Measurements from ENCODE around the gene COLEC12.
"Not testable (repeated sequence)": the region's sequence is repeated elsewhere in the genome, so short reads cannot be mapped to it uniquely, and the experiment has no call there.

COLEC12 gene

DNA sequence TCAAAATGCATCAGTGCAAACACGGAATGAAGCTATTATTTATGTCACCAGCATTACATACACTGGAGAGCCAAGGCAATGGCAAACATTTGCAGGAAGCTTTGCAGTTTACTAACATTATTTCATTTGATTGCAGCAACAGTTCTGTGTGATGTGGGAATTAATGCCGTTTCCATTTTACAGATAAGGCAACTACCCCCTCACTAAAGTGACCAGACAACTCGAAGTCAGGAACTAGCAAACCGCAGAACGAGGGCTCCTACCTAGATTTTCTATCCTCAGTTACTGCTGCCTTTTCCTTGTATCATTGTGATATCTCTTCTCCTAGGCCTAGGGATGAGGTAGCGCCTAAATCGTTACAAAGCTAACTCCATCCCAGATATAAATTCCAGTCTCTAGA is 85.5 kb downstream of the COLEC12 start:
- DNase-seq: no peak
- TF ChIP-seq POLR2A (IDR thresholded peaks at IDR 0.05; ENCODE audit: low read length) (no peak), GATA1 (IDR thresholded peaks at IDR 0.05; ENCODE audit: low read depth, low read length) (no peak)

DNA sequence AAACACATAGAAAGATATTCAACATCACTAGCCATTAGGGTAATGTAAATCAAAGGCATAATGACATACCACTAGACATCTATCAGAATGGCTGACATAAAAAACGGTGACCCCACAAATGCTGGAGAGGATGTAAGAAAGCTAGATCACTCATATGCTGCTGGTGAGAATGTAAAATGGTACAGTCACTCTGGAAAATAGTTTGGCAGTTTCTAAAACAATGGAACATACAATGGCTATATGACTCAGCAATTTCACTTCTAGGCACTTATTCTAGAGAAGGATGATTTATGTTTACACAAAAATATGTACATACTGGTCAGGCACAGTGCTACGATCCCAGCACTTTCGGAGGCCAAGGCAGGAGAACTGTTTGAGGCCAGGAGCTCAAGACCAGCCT is 87.3 kb downstream of the COLEC12 start:
- DNase-seq: no peak
- TF ChIP-seq POLR2A (IDR thresholded peaks at IDR 0.05; ENCODE audit: low read length): no peak
- no peak for TF ChIP-seq GATA1 (IDR thresholded peaks at IDR 0.05; ENCODE audit: low read depth, low read length)

DNA sequence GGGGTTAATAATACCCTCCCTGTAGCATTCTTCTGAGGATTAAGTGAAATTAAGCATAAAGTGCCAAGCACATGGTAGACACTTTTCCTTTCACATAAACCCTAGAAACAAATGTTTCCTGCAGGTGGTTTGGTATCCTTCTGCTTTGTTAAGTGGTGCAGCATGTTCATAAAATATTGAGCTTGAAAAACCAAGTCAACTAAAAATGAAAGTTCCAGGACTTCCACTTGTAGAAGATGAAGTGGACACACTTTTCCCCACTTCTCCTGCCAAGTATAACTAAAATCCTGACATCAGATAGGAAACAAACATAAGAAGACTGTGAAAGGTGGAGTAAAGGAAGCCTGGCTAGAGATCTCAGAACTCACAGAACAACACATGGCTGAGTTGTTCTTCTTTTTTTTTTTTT is 90.5 kb downstream of the COLEC12 start:
- TF ChIP-seq GATA1 (IDR thresholded peaks at IDR 0.05; ENCODE audit: low read depth, low read length): no peak
- TF ChIP-seq POLR2A (IDR thresholded peaks at IDR 0.05; ENCODE audit: low read length): no peak
- no peak for DNase-seq

DNA sequence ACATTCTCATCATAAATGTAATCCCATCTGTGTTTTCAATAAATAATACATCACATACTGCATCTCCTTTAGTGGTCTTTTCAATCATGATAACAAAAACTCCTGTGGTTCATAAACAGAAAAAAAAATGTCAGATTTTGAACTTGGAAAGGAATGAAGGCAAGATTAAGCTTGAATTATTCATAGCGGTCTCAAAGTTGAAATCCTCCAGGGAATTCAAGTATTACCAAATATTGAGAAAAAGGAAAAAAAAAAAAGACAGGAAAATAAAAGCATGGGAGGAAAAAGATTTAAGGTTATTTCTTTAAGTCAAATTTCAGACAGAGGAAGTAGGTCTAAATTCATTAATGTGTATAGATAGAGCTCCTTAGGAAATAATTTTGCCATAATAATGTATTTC is 92.1 kb downstream of the COLEC12 start:
- TF ChIP-seq GATA1 (IDR thresholded peaks at IDR 0.05; ENCODE audit: low read depth, low read length) (no peak), POLR2A (IDR thresholded peaks at IDR 0.05; ENCODE audit: low read length) (no peak)
- no peak for DNase-seq

DNA sequence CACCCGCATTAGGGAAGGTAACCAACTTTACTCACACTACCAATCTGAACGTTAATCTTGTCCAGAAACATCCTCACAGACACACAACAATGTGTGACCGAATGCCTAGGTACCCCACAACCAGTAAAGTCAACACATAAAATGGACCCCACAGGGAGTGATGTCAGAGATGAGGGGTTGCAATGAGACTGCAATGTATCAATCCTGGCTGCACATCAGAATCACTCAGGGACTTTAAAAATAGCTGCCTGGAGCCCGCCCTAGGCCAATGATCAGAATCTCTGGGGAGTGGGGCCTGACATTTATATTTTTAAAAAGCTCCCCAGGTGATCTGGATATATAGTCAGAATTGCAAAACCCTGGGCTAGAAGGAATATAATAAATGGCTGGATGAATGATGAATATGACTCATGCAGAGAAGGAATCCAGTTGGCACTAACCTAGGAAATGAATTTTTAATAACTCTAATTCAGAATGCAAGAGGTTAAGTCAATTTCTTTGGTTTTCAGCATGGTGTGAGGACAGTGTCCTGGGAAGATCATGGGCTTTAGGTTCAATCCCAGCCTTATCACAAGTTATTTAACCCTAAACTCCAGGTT is 92.8 kb downstream of the COLEC12 start:
- DNase-seq: no peak
- TF ChIP-seq GATA1 (IDR thresholded peaks at IDR 0.05; ENCODE audit: low read depth, low read length) (no peak), POLR2A (IDR thresholded peaks at IDR 0.05; ENCODE audit: low read length) (no peak)

DNA sequence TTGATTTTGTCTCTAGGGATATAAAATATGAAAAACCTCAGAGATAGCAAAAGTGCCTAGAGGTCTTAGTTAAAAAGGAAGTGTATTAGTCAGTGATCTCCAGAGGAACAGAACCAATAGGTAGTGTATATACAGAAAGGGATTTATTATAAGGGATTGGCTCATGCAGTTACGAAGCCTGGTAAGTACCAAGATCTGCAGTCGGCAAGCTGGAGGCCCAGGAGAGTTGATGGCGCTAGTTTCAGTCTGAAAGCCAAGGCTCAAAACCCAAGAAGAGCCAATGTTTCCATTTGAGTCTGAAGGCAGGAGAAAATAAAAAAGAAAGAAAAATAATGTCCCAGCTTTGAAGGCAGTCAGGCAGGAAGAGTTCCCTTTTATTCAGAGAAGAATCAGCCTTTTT is 93.3 kb downstream of the COLEC12 start:
- TF ChIP-seq POLR2A (IDR thresholded peaks at IDR 0.05; ENCODE audit: low read length) (no peak), GATA1 (IDR thresholded peaks at IDR 0.05; ENCODE audit: low read depth, low read length) (no peak)
- DNase-seq: no peak

DNA sequence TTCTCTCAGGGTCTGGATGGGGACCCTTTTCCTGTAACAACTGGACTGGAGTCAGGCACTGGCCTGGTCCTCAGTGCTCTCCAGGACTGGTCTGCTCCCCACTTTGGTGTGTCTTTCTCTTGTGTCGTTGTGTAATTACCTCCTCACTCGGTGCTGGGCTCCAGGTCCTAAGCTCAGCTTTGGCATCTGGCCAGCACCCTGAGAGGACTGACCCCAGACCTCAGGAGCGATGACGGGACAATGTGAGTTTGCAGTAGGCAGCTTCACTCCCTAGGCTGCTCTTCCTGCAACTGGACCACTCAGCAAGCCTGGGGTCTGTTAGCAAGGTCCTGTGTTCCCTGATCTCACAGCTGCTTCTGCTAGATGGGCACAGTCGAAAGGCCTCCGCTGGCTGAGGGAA is 93.8 kb downstream of the COLEC12 start:
- no peak for TF ChIP-seq GATA1 (IDR thresholded peaks at IDR 0.05; ENCODE audit: low read depth, low read length)
- no peak for TF ChIP-seq POLR2A (IDR thresholded peaks at IDR 0.05; ENCODE audit: low read length)

DNA sequence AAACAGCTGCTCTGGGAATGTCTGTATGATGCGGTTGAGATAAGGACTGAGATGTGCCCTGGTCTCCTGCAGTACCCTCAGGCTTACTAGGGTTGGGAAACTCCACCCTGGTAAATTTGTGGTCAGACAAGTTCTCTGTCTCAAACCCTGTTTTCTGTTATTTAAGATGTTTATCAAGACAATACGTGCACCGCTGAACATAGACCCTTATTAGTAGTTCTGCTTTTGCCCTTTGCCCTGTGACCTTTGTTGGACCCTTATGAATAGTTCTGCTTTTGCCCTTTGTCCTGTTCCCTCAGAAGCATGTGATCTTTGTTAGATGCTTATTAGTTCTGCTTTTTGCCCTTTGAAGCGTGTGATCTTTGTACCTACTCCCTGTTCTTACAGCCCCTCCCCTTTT is 95.5 kb downstream of the COLEC12 start:
- DNase-seq: not testable (repeated sequence)

More for the DNA sequence above, 93.8 kb downstream of the COLEC12 start:
- no peak for DNase-seq

DNA sequence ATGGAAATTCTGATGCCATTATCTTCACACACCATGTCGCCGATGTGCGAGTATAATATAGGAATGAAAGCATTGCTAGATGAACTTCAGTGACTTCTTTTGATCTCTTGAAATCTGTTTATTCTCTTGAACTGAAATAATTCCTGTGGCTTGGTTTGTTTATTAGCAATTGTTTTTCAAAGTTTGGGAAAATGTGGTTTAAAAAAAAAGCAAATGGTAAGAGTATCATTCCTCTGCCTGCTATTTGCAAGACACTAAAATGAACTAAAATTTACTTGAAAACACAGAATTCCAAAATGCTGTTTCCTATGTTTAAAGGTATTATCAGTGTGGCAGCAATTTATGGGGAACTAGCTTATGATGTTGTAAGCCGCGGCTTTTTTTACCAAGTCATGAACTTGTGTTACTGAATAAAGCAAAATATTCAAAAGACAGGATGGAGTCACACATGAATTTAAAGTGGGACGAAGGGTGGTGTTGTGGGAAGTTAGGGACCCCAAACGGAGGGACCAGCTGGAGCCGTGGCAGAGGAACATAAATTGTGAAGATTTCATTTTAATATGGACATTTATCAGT is 96.4 kb downstream of the COLEC12 start:
- no peak for DNase-seq
- TF ChIP-seq POLR2A (IDR thresholded peaks at IDR 0.05; ENCODE audit: low read length): no peak
- no peak for TF ChIP-seq GATA1 (IDR thresholded peaks at IDR 0.05; ENCODE audit: low read depth, low read length)

DNA sequence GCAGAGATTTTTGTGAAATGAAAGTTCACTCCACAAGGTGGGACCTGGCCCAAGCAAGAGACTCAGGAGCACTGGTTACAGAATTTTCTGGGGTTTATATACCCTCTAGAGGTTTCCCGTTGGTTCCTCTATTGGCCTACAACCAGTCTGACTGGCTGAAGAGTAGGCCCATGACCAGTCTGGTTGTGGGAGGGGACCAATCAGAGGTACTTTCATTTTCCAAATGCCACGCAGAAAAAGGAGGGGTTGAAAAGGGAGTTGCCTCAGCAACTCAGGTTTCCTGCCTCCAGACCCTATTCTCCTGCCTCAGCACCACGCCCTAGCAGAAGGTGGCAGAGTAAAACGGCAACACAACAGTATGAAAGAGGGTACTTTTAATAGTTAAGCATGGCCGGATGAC is 98.4 kb downstream of the COLEC12 start:
- TF ChIP-seq POLR2A (IDR thresholded peaks at IDR 0.05; ENCODE audit: low read length): no peak
- no peak for DNase-seq

DNA sequence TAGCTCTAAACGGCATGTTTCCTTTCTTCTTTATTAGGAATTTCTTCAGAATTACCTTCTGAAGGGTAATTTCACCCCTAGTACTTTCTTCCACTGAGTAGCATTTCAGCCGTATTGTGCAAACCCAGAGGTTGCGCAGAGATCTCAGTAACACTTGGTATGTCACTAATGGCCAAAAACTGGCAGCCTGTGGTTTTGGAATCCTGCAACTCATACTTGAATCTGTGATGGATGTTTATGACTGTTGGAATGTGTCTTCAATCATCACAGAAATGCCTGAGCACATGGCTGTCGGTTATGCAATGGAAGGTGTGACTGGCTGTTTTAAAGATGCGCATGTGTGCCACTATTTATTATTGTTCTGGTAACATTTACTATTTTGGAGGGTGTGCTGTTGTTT is 100.0 kb downstream of the COLEC12 start:
- no peak for DNase-seq
- TF ChIP-seq GATA1 (IDR thresholded peaks at IDR 0.05; ENCODE audit: low read depth, low read length): no peak
- no peak for TF ChIP-seq POLR2A (IDR thresholded peaks at IDR 0.05; ENCODE audit: low read length)

DNA sequence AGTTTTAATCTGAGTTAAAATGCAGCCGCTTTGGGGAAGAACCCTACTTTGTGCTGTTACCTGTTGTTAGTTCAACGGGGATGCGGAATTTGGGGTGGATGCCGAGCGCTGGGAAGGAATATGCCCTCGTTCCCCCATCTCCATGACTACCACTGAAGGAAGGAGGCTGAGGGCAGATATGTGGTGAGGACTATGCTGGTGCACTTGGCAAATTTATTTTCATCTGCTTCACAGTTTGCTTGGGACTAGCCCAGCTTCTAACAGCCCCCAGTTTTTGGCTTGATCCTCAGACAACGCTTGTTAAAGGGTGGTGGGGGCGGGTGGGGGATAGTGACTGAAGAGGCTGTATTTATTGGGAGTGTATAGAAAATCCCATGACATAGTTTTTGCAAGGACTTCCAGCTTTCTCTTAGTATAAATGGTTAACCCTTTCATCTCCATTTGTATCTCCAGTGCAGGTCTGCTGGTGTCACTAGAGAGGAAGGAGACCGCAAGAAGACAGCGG is 100.8 kb downstream of the COLEC12 start:
- TF ChIP-seq POLR2A (IDR thresholded peaks at IDR 0.05; ENCODE audit: low read length): no peak
- TF ChIP-seq GATA1 (IDR thresholded peaks at IDR 0.05; ENCODE audit: low read depth, low read length): no peak
- DNase-seq: no peak

DNA sequence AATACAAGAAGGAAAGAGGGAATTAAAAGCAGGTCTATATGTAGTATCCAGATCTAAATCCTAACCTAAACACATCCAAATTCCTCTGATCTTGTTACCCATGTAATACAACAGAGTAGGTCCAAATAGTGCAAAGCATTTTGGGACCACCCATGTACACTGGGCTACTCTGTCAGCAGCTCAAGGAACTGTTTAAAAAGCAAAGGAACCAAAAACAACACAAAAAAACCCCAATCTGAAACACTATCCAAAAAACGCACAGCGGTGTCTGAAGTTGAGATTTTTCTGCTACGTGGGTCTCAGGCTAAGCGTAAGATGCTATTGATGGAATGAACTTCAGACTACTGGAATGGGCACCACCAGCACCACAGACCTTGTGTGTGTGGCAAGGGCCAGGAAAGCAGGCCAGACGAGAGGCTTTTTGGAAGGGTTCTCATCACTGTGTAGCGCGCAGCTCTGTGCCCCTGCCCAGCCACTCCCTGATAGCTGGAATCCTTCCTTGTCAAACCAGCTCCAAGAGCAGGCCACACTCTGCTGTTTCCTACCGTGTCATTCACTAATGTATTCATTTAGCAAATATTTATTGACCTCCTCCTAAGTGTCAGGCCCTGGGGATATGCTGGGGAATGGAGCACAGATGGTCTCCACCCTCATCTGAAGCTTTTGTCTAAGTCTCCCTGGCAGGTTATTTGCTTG is 101.4 kb downstream of the COLEC12 start:
- DNase-seq: no peak
- no peak for TF ChIP-seq GATA1 (IDR thresholded peaks at IDR 0.05; ENCODE audit: low read depth, low read length)
- TF ChIP-seq POLR2A (IDR thresholded peaks at IDR 0.05; ENCODE audit: low read length): no peak

DNA sequence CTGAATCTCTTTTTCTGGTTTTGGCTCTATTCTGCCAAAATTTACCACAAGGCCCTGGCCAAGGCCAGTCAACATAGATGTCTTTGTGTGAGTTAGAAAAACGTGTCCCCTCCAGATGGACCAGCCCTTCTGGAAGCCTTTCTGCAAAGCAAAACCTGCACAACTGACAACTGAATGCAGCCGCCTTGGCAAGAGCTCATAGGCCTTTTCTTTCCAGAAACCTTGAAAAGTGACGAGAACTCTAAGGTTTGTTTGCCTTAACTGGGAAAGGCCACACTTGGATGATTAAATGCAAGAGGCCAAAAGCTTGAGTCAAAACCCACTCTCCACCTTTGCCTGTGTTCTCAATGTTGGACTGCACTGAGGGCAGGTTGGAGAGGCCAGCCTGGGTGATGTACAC is 103.9 kb downstream of the COLEC12 start:
- DNase-seq: no peak
- no peak for TF ChIP-seq POLR2A (IDR thresholded peaks at IDR 0.05; ENCODE audit: low read length)
- TF ChIP-seq GATA1 (IDR thresholded peaks at IDR 0.05; ENCODE audit: low read depth, low read length): no peak

DNA sequence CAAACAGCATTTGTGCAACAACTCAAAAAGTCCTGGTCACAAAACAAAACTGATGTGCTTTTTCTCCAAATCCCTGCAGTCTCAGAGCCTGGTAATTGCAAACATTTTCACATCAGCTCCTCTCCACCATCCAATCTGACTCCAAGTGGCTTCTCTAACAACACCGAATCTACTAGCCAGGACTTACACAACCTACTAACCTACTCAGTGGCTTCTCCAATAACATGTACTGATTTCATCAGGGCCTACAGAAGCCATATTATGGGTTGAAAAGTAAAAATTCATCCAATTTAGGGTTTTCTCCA is 104.3 kb downstream of the COLEC12 start:
- no peak for DNase-seq
- no peak for TF ChIP-seq GATA1 (IDR thresholded peaks at IDR 0.05; ENCODE audit: low read depth, low read length)
- TF ChIP-seq POLR2A (IDR thresholded peaks at IDR 0.05; ENCODE audit: low read length): no peak
